ENCODE results near the gene COX11.

Gene COX11

GRCh38 chr17:54974759-54975158 lies 6.3 kb upstream of the COX11 start:
- Histone ChIP-seq H3K4me3 (ENCODE audit: low read length, poor library complexity, severe bottlenecking) (no peak overlapping the region), H3K27me3 (ENCODE audit: insufficient read depth, low read length, poor library complexity, severe bottlenecking) (no peaks in the 10 kb centered on the region), H3K4me1 (ENCODE audit: insufficient read depth, low read length, poor library complexity, severe bottlenecking) (peaks cover 42% of the 10 kb centered on the region), H4K20me1 (ENCODE audit: insufficient read depth, low read length, poor library complexity, severe bottlenecking) (no peaks in the 10 kb centered on the region), H3K79me2 (ENCODE audit: insufficient read depth, low read length) (peaks cover 10% of the 10 kb centered on the region; the same call in 1 of the 2 replicates), H2AFZ (ENCODE audit: low read length) (no peak overlapping the region), H3K9me3 (ENCODE audit: insufficient read depth, low read depth, low read length) (no peaks in the 10 kb centered on the region), H3F3A (ENCODE audit: low read depth) (no peaks in the 10 kb centered on the region), H3K36me3 (ENCODE audit: insufficient read depth, low read length) (no peaks in the 10 kb centered on the region), H3K9ac (ENCODE audit: low read depth, low read length, poor library complexity, severe bottlenecking) (no peak overlapping the region), H3K9me2 (replicated peaks; ENCODE audit: low read depth, low read length) (no peaks in the 10 kb centered on the region), H3K4me2 (ENCODE audit: low read depth, low read length, poor library complexity, severe bottlenecking) (no peak overlapping the region)
- TF ChIP-seq CTCF (conservative IDR thresholded peaks at IDR 0.05; ENCODE audit: low read length): no peak
- no peak for TF ChIP-seq EZH2phosphoT487 (IDR thresholded peaks at IDR 0.05; ENCODE audit: borderline replicate concordance)

GRCh38 chr17:54972406-54973138 lies 4.1 kb upstream of the COX11 start:
- Histone ChIP-seq H3K4me1 (ENCODE audit: insufficient read depth, low read length, poor library complexity, severe bottlenecking) (peaks cover 40% of the 10 kb centered on the region), H3K4me2 (ENCODE audit: low read depth, low read length, poor library complexity, severe bottlenecking) (peak overlapping the region; percentile 17), H3K36me3 (ENCODE audit: insufficient read depth, low read length) (no peaks in the 10 kb centered on the region), H3K27me3 (ENCODE audit: insufficient read depth, low read length, poor library complexity, severe bottlenecking) (no peaks in the 10 kb centered on the region), H3K9ac (ENCODE audit: low read depth, low read length, poor library complexity, severe bottlenecking) (no peak overlapping the region), H2AFZ (ENCODE audit: low read length) (no peak overlapping the region; the same call in 1 of the 2 replicates), H4K20me1 (ENCODE audit: insufficient read depth, low read length, poor library complexity, severe bottlenecking) (no peaks in the 10 kb centered on the region), H3K9me3 (ENCODE audit: insufficient read depth, low read depth, low read length) (no peaks in the 10 kb centered on the region), H3K9me2 (replicated peaks; ENCODE audit: low read depth, low read length) (no peaks in the 10 kb centered on the region), H3K79me2 (ENCODE audit: insufficient read depth, low read length) (peaks cover 26% of the 10 kb centered on the region), H3K4me3 (ENCODE audit: low read length, poor library complexity, severe bottlenecking) (no peak overlapping the region), H3F3A (ENCODE audit: low read depth) (no peaks in the 10 kb centered on the region)
- no peak for TF ChIP-seq CTCF (conservative IDR thresholded peaks at IDR 0.05; ENCODE audit: low read length)
- TF ChIP-seq EZH2phosphoT487 (IDR thresholded peaks at IDR 0.05; ENCODE audit: borderline replicate concordance): no peak

GRCh38 chr17:54971901-54972300 lies 3.4 kb upstream of the COX11 start:
- H3K4me3 ChIP-seq (ENCODE audit: low read length, poor library complexity, severe bottlenecking): no peak overlapping the region
- H3K4me1 ChIP-seq (ENCODE audit: insufficient read depth, low read length, poor library complexity, severe bottlenecking): peaks cover 41% of the 10 kb centered on the region
- no peaks in the 10 kb centered on the region for H3K36me3 ChIP-seq (ENCODE audit: insufficient read depth, low read length)
- peak overlapping the region; percentile 19 for H3K4me2 ChIP-seq (ENCODE audit: low read depth, low read length, poor library complexity, severe bottlenecking)
- no peaks in the 10 kb centered on the region for H3F3A ChIP-seq (ENCODE audit: low read depth)
- no peaks in the 10 kb centered on the region for H3K9me2 ChIP-seq (replicated peaks; ENCODE audit: low read depth, low read length)
- H4K20me1 ChIP-seq (ENCODE audit: insufficient read depth, low read length, poor library complexity, severe bottlenecking): no peaks in the 10 kb centered on the region
- H3K79me2 ChIP-seq (ENCODE audit: insufficient read depth, low read length): peaks cover 33% of the 10 kb centered on the region
- no peak for TF ChIP-seq EZH2phosphoT487 (IDR thresholded peaks at IDR 0.05; ENCODE audit: borderline replicate concordance)
- TF ChIP-seq CTCF (conservative IDR thresholded peaks at IDR 0.05; ENCODE audit: low read length): no peak
- H3K27me3 ChIP-seq (ENCODE audit: insufficient read depth, low read length, poor library complexity, severe bottlenecking): no peaks in the 10 kb centered on the region
- H2AFZ ChIP-seq (ENCODE audit: low read length): no peak overlapping the region
- H3K9ac ChIP-seq (ENCODE audit: low read depth, low read length, poor library complexity, severe bottlenecking): no peak overlapping the region
- H3K9me3 ChIP-seq (ENCODE audit: insufficient read depth, low read depth, low read length): no peaks in the 10 kb centered on the region
